Amygdala (tissue), 56 donors: ENCODE results near the gene CEP126.
A peak's percentile ranks its signal among the peaks of the same experiment; 100 is the strongest.

Experiments
- DNase-seq, 56 donors: peaks; one replicate each; lab custom pipeline; 2025; lab: John Stamatoyannopoulos, UW

CEP126 gene

DNA sequence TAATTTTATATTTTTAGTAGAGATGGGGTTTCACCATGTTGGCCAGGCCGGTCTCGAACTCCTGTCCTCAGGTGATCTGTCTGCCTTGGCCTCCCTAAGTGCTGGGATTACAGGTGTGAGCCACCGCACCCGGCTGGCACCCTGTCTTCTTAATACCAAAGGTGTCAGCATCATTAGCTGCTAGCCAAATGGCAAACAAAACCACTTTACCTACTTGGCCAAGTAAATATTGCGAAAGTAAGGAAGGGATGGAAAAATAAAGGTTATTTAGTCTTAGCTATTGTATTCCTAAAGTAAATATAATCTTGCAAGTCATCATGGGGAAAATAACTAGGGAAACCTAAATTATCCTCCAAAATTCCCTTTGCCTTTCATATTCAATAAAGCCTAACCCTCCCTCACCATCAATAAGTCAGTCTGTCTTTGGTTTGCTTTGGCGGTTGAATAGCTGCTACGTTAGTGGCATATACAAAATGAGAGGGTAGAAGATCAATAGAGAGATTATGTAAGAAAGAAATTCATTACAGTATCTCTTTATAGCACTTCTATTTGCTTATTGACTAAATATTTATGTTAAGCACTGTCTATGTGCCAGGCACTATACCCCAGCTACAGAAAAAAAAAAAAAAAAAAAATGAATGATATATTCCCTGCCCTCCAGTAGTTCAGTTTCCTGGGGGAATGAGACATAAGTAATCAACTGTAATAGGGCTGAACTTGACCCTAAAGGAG lies 92.2 kb downstream of the CEP126 start:
- no peak for DNase-seq

DNA sequence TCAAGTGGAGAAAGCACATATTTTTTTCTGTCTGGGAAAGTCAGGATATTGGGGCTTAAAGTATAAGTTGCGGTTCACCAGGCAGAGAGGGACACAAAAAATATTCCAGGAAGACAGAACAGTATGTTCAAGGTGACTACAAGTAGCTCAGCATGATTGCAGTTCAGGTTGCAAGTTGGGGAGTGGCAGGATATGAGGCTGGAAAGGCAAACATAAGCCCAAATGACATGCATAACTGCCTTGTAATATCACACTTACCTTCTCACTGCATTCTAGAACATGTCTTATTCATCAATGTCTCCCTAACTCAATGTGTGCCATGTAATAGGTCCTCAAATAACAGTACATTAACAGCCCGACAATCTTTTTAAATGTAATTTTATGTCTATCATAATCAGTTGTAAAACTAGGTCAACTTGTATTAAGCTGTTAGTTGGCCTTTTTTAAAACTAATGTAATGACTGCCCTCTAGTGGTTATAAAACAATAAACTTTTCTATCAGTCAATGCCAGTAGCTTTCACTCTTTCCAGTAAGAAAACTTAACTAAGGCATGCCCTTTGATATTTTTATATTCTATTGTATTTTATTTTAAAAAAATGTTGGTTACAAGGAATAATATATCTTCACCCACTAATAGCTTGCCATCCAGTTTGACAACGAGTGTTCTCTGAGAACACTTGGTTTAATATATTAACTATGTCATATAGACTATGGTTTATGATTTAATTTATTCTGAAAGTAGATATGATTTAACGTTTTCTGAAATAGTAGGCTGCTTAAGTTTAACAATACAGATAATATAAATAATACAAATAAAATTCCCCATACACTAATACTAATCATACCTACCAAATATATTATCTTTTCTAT lies 93.0 kb downstream of the CEP126 start:
- peak in 1 of 56 donors; percentile 26 for DNase-seq

DNA sequence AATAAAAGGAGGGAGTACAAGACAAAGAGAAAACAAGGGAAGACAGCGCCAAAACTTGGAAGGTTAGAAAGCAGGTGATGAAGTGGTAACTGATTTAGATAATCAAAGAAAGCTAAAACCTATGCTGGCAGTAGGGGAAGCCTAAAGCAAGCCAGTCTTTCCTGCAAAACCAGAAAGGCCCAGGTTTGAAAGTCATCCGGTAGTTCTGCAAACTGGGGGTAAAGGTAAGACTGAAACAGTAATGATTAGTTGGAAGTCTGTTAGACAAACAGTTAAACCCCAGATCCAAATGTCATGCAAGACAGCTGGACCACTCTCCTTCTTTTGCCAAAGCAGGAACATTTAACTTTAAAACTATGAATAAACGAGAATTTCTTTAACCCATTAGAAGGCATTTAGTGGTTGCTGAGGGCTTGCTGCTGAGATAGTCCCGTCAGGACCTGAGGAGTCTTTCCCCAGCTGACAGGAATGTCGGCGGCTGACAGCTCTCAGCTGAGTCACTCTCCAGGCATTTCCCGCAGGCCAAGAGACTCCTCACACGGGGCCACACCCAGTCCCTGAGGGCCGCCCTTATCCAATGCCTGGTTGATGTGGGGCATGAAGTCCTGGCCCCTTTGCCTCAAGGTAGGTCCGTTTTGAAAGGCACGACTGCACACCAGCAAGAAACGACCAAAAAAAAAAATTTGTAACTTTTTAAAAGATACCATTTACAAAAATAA lies 96.1 kb downstream of the CEP126 start:
- no peak for DNase-seq

DNA sequence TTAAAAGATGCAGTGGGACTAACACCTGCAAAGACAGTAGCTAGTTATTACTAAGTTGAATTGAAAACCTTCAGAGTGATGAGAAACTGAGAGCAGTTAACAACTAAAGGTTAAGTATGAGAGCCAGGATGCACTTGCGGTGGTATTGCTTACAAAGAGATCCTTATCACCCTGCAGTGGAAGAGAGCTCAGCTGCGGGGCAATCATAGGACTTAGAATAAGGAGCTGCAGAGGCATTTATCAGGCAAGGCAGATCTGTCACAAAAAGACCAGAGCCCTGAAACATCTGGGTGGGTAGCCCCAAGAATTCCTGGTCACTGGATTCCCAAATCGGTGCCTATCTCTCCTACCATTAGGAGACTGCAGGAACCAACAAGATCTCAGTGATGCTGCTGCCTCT lies 98.1 kb downstream of the CEP126 start:
- DNase-seq, result no peak

DNA sequence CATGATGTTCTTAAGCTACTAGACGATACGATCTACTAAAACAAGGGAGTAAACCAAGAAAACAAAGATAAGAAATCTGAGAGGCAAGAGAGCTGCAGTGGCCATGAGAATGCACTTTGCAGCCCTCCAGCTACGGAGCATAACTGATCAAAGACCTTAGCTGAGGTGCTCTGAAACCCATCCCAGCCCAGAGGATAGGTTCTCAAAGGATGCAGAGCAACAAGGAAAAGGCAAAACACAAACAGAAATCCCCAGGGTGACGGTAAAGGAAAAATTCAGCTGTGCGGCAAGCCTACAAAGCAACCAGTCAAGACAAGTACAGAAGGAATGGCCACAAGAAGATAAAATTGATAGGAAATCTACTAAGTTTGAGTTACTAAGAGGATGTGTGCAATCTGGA lies 99.9 kb downstream of the CEP126 start:
- no peak for DNase-seq

DNA sequence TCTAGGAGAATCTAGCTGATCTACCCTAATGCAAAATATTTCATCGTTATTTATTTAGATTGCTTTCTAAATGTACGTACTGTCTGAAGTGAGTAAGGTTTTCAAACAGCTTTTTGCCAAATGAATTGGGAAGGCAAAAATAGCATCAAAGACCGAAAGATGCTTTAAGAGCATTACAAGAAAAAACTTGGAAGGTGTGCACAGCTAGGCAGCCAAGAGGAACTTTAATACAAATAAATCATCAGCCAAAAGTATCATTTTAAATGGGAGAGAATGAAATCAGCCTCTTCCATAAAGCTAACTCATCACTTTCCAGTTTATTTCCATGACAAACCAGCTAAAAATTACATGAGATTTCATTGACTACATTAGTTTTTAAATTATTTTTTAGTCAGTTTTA lies 102.2 kb downstream of the CEP126 start:
- no peak for DNase-seq

DNA sequence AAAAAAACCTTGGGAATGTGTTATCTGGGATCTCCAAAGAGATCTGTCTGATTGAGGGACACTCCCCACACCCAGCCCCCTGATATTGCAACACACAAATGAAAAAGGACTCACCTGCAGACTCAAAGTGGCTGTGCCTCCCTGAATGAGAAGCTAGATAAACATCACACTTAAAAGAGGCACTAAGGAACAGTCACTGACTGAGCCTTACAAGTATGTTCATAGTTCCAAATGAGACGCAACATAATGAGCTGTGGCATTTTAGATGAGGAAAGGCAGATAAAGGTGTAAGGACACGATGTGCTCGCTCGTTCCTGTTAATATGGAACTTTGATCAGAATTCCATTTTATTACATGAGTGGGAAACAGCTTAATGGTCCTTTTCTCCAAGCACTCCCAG lies 111.4 kb downstream of the CEP126 start:
- DNase-seq, result no peak

DNA sequence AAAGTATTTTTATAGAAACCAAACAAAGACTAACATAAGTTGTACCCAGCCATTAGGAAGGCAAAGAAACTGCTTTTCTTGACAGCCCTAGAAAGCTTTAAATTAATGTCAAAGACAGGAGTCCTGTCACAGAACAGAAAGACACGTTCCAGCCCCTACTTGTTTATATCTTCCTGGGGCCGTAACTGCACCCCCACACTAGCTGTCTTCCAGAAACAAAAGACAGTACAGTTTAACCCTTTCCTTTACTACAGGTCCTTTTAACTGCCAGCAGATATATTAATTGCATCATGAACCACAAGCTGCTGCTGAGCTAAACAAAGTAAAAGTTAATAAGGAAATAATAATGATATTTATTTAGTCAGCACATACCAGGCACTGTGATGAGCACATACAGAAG lies 112.1 kb downstream of the CEP126 start:
- no peak for DNase-seq

DNA sequence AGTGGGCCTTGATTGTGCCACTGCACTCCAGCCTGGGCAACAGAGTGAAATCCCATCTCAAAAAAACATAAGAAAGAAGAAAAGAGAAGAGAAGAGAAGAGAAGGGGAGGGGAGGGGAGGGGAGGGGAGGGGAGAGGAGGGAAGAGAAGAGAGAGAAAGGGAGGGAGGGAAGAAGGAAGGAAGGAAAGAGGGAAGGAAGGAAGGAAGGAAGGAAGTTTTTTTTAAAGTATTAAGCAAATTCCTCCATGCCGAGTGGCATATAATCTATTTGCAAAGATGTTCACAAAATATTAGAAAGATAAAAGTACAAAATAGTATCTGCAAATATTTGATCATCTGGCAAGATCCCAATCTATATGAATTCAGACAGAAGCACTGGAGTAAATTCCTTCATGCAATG lies 121.9 kb downstream of the CEP126 start:
- no peak for DNase-seq

DNA sequence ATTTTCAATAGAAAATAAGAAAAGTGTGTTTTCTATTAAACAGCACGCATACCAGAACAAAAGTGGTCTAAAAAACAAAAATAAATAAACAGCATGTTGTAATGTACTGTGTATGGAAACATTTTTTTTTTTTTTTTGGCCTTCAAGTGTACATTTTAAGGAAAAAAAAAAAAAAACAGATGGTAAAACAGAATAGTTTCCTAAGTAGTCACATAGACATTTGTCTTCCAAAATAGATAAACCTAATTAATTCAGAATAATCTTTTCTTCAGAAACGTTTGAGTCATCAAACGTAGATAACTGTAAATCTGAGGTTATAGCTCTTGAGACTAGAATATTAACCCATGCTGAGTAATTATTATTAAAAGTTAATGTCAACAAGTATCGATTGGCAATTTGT lies 132.0 kb downstream of the CEP126 start:
- DNase-seq, result no peak

DNA sequence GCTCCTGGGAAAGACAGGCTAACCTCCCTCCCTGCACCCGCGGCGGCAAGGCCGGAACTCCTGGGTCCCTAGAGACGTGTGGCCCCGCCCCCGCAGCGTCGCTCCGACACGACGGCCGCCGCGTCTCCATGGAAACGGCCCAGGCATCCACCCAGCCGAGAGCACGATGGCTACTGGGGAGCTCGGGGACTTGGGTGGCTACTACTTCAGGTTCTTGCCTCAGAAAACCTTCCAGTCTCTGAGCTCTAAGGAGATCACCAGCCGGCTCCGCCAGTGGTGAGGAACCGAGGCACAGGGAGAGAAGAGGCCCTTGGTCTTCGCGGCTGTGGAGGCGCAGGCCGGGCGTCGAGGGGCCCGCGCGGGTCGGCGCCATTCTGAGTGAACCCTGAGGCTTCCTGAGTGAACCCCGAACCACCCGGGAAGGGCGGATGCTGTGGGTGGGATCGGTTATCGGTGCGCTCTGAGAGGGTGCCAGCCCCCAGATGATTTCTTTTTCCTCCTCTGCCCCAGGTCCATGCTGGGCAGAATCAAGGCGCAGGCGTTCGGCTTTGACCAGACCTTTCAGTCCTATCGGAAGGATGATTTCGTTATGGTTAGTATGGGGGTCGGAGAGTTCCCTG lies 132.6 kb downstream of the CEP126 start, which contains the start of gene CFAP300:
CFAP300 (plus strand) TSS at position 133 of the 620 bp plus-strand sequence; CDS start at position 167, 34 bp downstream.
- peak in 48 of 56 donors; percentile 1 to 64 (median 28) for DNase-seq
